ENCODE measurements around the gene RTN4R.

The RTN4R gene

DNA sequence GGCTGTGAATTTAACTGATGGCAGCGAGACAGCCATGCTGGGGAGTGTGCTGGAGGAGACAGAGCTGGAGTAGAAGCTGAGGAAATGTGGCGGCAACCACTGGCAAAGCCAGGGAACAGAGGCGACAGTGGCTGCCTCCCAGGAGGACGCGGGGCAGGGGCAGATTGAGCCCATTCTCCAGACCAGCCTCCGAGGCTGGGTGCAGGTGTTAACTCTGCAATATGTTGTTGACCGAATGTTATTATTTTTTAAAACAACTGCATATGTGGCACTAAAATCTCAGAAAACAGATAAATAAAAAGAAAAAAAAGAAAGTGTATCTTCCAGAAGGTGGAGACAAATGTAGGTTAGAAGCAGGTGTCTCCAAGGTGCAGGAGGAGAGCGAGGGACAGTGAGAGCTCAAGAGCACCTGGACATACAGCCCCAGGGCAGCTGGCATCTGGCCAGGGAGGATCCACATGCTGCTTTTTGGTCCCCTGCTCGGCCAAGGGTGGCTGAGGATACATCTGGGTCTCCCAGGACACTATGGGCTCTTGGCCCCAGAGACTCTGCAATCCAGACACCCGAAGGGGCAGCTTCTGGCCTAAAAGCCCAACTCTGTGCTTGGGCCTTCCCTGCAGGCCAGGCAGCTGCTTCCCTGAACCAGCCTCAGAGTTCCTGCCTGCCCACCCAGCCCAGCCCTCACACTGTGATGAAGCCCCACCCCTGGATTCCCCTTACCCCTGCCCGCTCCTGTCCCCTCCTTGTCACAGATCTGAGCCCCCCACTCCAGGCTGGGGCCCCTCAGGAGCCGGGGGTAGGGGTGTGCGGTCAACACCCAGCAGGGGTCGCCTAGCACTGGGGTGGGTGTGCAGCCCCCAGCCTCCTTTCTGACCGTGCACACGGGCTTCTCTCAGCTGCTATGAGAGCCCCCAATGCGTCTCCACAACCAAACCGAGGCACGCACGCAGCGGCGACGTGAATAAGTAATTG, 12.9 kb downstream of the RTN4R start:
- no peak for DNase-seq

DNA sequence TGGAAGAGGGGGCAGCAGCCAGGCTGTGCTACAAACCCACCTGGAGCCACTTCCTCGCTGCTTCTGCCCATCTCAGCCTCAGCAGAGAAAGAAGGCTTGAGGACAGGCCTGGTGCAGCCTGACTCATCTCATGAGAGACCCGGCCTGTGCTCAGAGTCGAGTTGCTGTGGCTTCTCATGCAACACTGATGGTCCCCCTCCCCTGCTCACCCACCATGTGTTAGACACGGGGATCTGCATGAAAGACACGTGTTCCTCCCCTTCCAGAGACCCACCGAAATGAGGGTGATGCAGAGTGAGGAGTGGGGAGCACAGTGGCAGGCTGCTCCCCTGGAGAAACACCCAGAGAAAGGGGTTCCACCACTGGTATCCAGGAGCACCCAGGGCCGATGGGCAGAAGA, 15.0 kb downstream of the RTN4R start:
- no peak for DNase-seq

DNA sequence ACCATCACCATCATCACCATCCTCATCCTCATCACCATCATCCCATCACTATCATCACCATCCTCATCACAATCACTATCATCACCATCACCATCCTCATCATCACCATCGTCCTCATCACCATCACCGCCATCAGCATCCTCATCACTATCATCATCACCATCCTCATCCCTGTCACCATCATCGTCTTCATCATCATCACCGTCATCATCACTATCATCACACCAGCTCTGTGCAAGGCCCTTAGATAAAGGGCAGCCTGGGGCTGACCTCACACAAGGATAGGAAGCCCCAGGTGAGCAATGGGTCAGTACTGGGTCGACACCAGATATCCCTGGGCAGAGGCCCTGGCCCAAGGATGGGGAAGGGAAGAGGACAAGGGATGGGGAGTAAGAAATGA, 16.1 kb downstream of the RTN4R start:
- no peak for DNase-seq

DNA sequence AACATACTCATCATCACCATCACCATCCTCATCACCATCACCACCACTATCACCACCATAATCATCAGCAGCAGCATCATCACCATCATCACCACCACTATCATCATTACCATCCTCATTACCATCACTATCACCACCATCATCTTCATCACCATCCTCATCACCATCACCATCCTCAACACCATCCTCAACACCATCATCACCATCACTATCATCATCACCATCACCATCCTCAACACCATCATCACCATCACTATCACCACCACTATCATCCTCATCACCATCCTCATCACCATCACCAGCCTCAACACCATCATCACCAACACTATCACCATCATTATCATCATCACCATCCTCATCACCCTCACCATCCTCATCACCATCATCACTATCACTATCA, 16.6 kb downstream of the RTN4R start:
- DNase-seq, result no peak

DNA sequence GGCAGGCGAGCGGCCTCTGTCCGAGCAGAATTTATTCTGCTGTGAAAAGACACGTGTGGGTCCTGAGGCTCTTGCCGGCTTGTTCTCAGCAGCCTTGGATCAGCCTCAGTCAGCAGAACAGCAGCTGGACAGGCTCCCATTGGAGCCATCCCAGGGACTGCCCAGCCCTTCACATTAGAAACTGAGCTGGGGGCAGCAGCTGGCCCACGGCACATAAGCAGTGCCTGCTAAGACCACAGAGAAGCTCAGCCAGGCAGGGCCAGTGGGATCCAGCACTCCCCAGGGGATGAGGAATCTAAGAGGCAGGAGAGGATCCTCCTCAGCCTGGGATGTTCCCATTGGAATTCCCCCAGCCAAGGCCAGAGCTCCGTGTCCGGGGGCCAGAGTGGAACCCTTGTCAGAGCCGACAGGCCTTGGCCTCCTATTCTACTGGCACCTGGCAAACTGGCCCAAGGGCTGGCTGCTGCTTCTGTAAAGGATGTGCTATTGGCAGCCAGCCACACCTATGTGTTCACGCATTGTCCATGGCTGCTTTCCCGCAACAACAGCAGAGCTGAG, 18.2 kb downstream of the RTN4R start:
- DNase-seq, result no peak

DNA sequence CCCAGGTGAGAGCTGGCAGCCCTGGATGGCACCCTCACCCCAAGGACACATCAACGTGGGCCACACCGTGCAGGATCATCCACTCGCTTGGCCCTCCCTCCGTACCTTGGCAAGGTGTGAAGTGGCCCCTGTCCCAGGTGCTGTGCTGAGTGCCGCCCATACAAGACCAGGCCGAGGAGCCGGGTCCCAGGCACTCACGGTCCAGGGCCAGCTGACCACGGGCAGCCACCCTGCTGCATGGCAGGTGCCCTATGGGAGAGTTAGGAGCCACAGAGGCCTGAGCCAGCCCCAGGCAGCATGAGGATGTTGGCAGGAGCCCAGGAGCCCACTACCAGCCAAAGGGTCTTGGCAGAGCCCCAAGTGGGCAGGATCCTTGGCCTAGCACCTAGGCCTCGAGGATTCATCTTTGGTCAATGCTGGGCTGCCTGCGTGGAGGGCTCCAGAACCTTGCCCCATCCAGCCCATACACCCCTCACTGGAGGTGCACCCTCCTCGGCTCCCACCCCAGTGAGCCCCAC, 19.6 kb downstream of the RTN4R start:
- DNase-seq, result no peak

DNA sequence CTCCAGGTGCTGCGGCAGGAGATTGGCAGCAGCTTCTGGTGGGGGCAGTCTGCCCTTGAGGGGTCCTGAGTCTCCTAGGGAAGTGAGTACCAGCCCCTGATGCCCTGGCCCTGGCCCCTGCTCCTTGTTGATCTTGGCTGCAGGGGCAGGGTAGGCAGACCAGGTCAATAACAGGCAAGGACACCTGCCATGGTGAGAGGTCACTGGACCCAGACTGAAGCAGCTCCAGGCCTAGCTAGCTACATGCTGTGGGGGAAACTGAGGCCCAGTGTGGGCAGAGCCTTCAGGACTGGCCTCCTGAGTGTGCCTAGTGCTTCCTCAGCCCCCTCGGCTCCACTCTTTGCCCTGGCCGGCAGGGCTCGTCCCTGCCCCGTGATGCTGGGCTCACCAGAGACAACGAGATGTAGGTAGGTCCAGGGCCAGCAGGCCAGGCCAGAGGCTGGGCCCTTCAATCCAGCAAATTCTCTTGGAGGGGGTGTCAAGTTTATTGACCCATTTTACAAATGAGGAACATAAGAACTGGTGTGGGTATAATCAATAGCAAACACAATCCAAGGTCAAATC, 20.4 kb downstream of the RTN4R start:
- DNase-seq, result no peak

DNA sequence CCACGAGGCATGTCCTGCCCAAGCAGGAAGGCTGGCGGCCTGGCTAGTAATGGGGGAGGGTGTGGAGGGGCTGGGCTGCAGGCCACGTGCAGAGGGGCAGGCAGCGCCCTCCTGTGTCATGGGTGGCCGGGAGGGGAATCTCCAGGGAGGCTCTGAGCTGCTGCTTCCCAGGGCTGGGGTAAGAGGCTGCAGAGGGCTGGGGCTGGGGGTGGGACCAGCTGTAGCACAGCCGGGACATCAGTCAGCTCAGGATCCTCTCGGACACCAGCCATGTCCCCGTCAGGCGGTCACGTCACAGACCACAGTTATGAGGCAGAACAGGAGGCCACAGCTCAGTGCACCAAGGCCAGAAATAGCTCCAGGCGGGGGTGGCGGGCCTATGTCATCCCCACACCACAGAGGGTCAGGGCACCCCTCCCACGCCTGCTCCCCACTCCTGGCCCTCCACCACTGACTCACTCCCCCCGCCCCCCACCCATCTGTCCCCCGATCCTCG, 21.1 kb downstream of the RTN4R start:
- no peak for DNase-seq

DNA sequence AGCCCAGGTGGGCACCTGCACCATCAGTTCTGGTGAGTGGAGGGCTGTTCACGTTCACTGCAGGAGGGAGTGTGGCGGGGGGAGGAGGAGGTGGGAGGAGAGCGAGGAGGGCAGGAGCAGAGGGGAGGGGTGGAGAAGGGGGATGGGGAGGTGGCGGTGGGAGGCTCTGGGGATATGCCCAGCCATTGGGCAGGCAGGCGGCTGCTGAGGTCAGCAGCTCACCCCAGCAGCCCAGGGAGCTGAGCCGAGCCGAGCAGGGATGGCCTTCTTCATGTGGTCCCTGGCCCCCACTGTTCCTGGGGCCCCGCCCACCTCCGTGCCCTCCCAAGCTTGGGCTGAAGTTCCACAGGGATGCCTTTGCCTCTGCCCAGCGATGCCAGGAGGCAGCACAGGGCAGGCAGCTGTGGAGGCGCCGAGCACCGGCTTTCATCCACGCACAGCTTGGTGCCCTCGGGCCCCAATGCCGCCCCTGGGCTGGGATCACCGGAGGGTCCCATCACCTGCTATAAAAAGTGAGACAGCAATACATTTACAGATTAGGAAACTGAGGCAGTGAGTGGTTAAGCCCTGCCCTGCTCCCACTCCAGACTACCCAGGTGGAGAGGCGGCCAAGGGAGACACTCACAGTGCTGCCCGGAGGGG, 21.6 kb downstream of the RTN4R start:
- DNase-seq, result no peak

DNA sequence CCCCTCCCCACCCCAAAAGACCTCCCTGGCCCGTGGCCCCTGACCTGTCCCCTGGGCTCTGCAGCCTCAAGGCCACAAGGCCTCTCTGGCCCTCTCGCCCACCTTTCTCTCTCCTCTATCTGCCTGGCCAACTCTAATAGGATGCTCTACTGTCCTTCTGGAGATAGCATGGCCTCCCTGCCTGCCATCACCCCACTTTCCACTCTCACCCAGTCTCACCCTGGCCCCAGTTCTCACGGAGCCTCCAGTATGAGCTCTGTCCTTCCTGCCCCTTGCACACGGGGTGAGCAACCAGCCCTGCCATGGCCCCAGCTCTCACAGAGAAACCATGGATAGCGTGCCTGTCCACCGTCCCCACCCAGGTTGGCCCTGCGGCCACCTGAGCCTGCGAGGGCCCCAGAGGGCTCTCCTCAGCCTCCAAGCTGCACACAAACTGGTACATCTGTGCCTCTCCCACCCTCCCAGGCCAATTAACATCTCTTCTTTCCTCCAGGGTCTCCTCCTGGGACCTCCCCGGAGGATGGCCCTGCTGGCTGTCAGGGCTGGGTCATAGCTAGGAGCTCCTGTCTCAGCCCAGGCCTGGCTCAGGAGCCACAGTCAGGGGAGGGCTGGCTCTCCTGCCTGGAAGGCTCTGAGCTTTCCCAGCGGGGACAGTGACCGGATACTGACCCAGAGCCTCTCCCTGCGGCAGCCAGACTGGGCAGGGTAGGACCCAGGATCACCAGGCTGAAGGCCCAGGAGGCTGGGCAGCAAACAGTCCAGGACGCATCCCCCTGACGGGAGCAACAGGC, 22.3 kb downstream of the RTN4R start:
- DNase-seq, result no peak

DNA sequence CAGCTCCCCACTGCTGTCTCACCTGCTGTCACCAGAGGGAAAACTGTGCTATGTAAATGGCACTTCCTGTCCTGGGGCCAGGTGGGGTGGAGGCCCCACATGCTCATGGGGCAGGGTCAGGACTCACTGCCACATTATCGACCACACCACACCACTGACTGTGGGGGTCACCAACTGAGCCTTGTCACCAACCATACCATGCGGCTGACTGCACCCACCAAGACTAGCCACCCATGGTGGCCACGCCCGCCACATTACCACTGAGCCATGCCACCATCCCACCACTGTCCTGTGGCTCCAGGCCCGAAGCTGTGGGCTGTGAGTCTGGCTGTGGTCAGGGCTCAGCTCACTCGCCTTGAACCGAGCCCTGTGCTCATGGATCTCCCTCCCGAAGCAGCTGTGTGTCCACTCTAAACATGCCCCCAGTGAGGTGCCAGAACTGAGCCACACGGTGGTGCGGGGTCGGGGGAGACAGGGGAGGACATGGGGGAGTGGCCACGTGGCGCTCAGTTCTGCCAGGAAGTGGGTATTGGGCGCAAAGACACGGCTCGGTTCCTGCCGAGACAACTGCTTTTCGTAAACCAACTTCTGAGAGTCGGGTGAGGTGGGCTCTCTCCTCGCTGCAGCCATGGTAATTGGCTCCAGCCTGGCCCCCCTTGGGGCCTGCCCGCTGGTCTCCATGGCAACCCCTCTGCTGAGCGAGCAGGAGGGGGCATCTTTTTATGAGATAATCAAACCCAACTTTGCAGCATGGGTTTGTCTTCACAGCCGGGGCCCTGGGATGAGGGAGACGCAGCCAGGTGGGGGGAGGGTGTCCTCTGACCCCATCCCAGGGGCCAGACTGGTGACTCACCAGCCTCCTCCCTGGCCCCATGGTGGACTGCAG, 23.2 kb downstream of the RTN4R start:
- DNase-seq, result peak; percentile 73

DNA sequence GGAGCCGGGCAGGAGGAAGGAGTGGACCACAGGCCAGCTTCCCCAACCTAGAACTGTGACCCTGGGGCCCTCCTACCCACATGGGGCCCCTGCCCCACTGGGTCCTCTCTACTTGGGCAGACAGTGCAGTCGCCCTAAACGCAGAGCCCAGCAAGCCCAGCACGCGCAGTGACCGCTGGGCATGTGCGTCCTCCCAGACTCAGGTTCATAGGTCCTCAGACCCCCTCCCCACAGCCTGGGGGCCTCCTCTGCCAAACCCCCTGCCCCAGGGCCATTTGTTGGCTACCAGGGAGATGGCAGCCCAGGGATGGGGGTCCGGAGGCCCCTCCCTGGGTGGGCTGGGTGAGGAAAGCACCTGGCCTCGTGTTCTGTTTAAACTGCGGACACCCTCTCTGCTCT, 23.9 kb downstream of the RTN4R start:
- no peak for DNase-seq

DNA sequence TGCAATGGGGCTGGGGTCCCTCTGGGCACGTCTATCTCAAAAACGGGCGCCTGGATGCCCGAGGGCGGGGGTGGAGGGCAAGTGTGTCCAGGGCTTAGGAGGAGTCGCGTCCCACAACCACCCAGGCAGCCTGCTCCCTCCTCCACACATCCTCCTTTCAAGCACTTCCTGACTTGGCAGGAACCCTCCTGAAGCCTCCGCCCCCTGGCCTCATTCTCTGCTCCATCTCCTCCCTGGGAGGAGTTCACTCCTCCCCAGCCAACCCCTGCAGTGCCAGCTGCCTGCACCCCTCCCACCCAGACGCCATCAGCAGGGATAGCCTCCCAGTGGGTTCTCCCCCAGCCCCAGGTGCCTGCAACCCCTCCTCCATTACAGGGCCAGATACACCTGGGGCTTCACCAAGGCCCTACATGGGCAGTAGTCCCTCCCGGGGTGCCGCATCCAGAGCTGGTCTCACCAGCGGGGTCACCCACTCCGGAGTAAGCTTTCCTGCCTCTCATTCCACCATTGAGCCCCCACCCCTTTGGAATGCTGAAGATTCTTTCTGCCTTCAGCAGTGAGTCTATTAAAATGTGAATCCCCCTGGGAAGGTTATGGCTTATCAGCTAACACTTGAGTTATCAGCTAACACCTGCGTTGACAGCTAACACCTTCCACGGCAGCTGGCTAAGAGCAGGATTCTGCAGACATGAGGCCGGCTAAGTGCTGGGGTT, 24.4 kb downstream of the RTN4R start:
- peak; percentile 47 for DNase-seq

DNA sequence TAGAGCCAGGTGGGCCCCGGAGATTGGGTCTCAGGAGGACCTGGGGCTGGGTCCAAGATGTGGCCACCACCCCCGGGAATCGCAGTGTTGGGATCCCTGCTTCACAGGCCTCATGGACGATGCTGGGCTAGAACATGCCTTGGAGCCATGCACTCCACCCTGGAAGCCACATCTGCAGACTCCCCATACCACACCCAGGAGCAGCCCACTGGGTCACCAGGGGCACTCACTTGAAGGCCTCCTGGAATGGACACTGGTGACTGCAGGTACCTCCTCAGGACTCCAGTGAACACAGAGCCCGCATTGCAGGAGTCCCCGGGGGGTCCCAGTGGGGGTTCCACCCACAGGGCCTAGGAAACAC, 25.0 kb downstream of the RTN4R start:
- no peak for DNase-seq

DNA sequence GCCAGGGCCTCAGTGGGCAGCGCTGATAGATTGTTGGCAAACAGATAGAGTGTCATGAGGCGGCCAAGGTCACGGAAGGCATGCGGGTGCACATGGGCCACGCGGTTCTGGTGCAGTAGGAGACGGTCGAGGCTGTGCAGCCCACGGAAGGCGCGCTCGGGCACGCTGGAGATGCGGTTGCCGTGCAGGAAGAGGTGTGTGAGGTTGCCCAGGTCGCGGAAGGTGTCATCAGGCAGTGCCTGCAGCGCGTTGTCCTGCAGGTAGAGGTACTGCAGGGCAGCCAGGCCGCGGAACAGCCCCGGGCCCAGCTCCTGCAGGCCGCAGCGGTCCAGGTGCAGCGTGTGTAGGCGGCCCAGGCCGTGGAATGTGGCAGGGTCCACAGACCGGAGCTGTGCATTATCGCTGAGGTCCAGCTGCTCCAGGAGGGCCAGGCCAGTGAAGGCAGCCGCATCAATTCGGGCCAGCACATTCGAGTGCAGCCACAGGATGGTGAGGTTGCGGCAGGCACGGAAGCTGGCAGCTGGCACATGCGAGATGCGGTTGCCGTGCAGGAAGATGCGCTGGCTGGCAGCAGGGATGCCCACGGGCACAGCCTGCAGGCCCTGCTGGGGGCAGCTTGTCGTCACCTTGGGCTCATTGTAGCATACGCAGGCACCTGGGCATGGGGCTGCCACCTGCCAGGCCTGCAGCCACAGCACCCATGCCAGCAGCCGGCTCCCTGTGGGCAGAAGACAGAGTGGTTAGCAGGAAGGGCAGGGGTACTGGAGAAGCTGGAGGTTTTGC, 25.5 kb downstream of the RTN4R start:
- no peak for DNase-seq

DNA sequence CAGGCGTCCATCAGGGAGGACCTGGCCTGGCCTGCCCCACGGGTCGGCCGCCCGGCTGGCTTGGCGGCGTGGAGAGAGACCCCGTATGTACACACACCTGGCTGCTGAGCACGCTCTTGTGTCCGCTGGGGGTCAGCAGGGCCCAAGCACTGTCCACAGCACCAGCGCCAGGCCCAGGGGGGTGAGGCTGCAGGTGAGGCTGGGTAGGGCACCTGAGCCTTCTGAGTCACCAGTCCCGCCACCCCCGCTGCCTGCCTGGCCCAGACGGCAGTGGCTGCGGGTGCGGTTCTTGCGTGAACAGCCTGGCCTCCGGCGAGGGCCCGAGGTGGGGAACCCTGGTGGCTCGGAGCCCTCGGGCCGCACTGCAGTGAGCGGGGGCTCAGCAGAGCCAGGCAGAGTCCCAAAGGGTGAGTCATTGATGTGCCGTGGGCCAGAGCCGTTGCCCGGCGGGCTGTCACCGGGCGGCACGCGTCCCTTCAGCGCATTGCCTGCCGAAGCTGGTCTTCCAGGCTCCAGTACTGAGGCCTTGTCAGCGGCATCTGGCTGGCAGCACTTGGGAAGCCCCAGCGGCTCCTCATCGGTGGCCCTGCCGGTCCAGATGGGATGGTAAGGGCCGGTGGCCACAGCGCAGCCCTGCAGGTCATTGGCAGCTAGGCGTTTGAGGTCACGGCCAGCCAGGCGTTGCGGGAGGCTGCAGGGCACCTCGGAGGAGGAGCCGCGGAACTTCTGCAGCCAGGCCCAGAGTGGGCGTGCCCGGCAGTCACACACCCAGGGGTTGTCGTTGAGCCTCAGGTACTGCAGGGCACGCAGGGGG, 26.3 kb downstream of the RTN4R start:
- no peak for DNase-seq

DNA sequence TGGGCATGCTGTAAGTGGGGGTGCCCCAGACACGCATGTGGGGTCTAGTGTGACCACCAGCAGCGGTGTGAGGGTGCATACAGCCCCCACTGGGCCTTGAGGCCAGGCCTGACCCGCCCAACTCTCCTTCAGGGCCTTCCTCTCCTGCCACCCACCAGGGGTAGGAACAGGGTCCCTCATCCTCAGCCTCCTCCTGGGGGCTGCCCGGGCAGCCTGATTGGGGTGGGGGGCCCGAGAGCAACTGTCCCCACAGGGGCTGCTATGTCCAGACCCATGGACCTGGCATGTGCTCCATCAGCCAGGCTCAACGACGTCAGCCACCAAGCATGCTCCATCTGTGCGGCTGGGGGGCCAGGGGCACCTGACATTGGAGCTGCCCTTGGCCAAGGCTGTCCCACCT, 27.2 kb downstream of the RTN4R start:
- no peak for DNase-seq

DNA sequence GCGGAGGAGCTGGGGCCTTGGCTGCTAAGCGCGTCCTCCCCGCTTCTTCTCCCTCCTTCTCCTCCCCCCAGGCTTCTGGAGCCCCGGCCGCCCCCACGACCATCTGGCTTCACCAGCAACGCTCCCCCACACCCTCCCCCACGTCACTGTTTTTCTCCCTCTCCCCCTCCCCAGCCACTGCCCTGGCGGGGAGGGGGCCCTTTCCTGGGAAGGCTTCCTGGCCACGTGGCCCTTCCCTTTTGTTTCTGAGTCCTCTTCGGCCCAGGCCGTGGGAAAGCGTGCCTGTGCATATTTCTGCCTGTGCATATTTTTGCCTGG, 27.7 kb downstream of the RTN4R start:
- DNase-seq, result no peak
